Kasumi-1 (cell line): Measurements from ENCODE around the gene MUSTN1.
A peak's percentile ranks its signal among the peaks of the same experiment; 100 is the strongest.

ENCODE experiments used
- DNase-seq, 2 experiments: peaks; one replicate each; lab custom pipeline; 2025; lab: John Stamatoyannopoulos, UW

Gene MUSTN1

DNA sequence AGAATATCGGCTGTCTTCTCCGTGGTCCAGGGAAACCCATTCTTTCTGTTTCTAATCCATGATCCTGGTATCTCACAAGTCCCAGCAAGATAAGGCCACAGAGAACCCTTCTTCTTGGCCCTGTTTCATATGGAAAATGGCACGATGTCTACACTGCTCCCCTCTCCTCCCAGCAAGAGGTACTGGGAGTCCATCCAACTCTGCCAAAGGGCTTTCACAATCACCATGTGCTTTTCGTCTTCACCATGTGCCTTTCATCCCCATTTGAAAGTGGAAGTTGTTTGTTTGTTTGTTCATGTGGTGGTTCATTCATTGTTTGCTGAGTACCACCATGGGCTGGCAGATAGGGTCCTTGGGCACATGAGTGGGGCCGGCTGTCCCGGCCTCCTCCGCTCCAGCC lies 34.7 kb downstream of the MUSTN1 start:
- no peak for DNase-seq

GRCh38 chr3:52798978-52799476 lies 35.8 kb downstream of the MUSTN1 start:
- peak; percentile 28 to 35 for DNase-seq

DNA sequence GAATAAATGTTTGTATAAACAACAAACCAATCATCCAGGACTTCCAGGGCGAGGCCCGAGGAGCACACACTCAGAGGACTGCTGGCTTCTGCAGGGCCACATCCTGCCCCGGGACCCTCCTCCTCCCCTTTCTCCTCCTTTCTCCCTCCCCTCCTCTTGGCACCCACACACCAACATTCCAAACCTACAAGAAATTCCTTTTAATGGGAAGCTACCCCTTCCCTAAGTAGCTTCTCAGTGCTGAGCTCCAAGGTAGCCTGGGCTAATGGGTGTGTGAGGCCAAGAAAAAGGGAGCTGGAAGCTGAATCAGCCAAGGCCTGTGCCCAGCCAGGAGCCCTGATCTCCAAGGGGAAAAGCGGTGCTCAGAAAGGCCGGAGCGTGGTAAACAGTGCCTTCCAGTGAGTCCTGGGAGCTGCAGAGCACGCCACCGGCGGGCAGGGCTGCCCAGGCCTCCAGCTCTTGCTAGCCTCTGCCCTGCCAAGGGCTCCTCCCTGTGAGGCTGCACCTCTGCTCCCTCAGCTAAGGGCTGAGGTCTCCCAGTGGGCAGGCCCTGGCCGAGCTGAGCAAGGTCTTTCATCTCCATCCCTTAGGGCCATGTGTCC lies 36.3 kb downstream of the MUSTN1 start:
- DNase-seq: no peak

GRCh38 chr3:52796411-52796810 lies 38.4 kb downstream of the MUSTN1 start:
- no peak for DNase-seq

DNA sequence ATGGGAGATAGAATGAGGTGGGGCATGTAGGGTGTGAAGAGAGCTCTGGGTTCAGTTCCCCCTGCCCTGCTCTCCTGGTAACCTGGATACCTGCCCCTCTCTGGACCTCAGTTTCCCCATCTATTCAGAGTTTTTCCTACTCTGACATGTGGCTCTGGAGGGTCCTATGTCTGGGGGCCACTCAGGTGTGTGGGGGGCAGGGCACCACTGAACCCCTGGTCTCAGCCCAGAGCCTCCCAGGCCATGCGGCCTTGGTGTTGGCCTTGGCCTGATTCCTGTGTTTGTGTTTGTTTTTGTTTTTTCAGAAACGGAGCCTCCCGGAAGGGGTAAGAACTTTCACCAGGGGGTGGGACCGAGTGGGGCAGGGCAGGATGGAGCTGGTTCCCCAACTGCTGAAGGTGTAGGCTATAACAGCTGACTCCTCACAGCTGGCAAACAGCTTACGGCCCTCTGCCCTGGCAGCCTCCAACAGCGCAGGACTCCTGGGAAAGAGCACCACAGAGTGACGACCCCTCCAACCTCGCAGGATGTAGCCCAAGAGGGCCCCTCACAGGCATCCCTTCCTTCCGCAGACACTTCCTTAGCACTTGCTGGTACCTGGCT lies 39.4 kb downstream of the MUSTN1 start:
- no peak for DNase-seq

- no peak for DNase-seq
Observed at GRCh38 chr3:52794612-52795099, 40.2 kb downstream of the MUSTN1 start, which contains the start of gene ITIH3. TSS of gene ITIH3 (plus strand) at chr3:52794796. CDS start at chr3:52794804, 8 bp downstream.

- no peak for DNase-seq
Observed at GRCh38 chr3:52793702-52794611, 40.9 kb downstream of the MUSTN1 start.

DNA sequence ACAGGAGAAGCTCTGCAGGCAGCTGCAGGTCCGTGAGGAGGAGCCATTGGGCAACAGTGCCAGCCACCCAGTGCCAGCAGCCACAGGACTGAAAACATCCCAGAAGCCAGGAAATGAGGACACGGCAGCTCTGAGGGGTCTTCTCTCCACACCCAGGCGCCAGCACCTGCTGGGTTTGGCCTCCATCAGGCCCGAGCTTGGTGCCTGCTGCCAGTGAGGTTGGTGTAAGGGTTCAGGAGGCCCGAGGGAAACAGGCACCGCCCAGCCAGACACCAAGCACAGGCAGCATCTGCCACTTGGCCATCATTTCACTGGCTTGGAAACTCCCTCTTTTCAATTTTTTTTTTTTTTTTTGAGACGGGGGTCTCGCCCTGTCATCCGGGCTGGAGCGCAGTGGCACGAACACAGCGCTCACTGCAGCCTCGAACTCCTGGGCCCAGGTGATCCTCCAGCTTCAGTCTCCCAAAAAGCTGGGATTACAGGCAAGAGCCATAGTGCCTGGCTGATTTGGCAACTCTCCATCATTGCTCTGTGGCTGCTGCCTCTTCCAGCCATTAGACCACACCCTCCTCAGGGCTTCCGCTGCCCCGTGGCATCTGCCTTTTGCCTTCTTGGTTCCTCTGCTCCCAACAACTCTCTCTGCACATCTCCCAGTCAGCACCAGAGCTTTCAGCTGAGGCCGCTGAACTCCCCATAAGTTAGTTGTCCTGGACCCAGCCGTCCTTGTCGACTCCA lies 41.7 kb downstream of the MUSTN1 start:
- no peak for DNase-seq

DNA sequence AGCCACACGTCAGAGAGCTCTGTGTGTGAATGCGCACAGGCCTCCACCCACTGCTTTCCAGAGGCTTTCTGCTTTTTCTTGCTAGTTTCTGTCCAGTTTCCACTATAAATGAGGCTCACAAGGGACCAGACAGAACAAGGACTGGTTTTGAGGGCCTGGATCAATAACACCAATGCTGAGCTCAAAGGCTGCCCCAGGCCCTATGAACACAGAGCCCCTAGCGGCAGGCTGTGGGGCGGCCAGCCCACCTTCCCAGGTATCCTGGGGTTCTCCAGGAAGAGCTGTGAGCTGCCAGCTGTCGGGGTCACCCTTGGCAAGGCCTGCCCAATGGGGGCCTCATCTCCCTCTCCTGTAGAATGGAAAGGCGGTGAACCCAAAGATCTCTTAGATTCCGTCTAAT lies 42.4 kb downstream of the MUSTN1 start:
- no peak for DNase-seq

DNA sequence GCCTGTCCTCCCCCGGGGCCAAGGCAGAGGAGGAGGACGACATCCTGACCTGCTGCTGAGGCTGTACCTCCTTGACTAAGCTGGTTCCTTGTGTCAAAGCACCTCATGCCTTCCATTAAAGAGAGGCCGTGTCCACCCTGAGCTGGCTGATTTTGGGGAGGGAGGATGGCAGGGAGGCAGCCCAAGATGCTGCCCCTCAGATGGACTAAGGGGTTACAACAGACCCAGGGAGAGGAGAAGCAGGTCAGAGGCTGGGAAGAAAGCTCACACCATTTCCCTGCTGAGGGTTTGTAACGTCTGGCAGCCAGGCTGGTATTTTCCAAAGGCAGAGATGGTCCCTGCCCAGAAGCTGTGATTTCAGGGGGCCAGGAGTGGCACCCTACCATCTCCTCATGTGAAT lies 42.9 kb downstream of the MUSTN1 start:
- DNase-seq: no peak

- DNase-seq: no peak
Observed at GRCh38 chr3:52791366-52791765, 43.5 kb downstream of the MUSTN1 start.

DNA sequence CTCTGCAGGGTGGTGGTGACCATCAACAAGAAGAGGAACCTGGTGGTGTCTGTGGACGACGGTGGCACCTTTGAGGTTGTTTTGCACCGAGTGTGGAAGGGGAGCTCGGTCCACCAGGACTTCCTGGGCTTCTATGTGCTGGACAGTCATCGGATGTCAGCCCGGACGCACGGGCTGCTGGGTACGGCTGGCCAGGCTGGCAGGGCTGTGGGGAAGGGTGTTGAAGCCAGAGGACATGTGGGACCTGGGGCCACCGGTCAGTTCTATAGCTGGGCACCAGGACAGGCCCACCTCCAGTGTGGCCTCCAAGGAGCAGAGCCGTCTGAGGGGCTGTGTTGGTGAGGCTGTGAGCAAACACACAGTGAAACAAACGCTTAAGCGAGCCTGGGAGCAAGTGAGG lies 44.1 kb downstream of the MUSTN1 start:
- no peak for DNase-seq

GRCh38 chr3:52790337-52790736 lies 44.5 kb downstream of the MUSTN1 start:
- no peak for DNase-seq

GRCh38 chr3:52789746-52790040 lies 45.1 kb downstream of the MUSTN1 start:
- DNase-seq: no peak

DNA sequence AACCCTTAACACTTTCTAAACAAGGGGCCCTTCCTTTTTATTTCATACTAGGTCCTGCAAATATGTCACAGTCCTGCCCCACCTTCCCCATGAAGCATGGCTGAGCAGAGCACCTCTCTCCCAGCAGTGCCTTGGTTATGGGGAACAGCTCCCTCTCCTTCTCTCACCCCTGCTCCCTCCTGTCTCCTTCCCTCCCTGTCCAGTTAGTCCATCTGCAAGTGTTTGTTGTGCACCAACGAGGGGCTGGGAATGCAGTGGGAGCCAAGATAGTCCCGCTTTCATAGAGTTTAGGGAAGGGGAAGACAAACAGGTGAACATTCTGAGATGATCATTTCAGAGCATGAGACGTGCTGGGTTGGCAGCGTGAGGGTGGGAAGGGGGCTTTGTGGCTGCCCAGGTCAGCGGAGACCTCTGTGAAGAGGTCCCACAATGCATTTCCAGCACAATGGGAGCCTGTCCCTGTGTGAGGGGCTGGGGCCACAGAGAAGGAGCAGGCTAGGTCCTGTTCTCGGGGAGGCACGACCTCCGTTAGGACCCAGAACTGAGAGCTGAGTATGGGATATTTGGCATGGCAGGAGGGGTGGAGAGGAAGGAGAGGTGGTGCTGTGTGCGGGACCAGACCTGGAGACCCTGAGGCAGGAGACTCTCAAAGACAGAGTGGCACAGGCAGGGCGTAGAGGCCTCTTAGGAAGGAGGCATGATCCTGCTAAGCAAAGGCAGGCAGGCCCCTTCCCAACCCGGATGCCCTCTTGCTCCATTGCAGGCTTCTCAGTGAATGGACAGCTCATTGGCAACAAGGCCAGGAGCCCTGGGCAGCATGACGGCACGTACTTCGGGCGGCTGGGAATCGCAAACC lies 45.7 kb downstream of the MUSTN1 start:
- DNase-seq: no peak

GRCh38 chr3:52787672-52788625 lies 46.9 kb downstream of the MUSTN1 start:
- DNase-seq: no peak

DNA sequence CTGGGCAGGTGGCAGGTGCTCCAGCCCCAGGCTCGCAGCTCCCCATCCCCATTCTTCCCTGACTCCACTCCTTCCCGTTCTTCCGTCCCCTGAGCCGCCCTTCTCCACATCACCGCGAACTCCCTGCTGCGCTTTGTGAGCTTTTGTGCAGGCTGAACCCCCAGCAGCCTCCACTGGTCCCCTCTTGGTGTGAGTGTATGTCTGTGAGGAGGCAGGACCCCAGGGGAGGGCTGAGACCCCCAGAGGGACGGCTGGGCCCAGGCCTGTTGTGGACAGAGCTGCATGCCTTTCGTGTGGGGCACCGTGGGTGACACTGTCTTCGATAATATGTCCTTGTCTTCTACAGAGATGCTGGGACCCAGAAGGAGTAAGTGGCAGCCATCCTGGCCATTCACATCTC lies 47.6 kb downstream of the MUSTN1 start:
- DNase-seq: no peak

GRCh38 chr3:52786330-52787215 lies 48.2 kb downstream of the MUSTN1 start:
- DNase-seq: no peak
